ENCODE data around the gene MAPK12.

DNA sequence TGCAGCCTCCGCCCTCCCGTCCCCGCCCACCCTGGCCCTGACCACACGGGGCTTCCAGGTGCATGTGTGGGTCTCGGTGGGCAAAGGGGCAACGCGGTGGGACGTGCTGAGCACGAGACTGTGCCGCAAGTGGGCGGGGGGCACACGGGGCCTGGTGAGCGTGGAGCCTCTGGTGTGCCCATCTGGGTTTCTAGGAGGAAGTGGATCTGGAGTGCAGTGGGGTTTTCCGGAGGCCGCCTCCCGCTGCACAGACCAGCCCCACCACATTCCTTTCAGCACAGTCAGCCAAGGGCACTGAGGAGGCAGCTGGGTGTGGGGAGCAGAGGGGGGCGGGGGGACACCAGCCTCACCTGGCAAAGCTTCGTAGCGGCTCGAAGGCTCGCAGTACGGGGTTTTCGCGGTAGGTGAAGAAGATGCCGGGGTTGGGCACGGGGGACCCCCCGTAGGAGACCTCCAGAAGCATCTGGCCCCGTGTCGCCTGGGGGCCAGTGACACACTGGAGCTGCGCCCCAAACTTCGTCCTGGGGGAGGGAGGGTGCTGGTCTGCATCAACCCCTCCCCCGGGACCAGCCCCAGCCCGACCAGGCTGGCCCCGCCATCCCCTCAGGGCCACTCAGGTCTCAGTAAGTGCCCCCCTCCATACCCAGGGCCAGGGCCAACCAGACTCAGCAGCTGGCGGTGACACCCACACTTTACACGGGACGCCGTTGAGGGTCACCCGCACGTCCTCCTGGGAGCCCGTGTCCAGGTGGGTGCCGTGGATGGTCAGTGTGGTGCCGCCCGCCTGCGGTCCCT is 21.1 kb upstream of the MAPK12 start:
- TF ChIP-seq, protein P1, sequence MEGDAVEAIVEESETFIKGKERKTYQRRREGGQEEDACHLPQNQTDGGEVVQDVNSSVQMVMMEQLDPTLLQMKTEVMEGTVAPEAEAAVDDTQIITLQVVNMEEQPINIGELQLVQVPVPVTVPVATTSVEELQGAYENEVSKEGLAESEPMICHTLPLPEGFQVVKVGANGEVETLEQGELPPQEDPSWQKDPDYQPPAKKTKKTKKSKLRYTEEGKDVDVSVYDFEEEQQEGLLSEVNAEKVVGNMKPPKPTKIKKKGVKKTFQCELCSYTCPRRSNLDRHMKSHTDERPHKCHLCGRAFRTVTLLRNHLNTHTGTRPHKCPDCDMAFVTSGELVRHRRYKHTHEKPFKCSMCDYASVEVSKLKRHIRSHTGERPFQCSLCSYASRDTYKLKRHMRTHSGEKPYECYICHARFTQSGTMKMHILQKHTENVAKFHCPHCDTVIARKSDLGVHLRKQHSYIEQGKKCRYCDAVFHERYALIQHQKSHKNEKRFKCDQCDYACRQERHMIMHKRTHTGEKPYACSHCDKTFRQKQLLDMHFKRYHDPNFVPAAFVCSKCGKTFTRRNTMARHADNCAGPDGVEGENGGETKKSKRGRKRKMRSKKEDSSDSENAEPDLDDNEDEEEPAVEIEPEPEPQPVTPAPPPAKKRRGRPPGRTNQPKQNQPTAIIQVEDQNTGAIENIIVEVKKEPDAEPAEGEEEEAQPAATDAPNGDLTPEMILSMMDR (IDR thresholded peaks at IDR 0.05): no peak
- no peak for TF ChIP-seq POLR2A (IDR thresholded peaks at IDR 0.05)
